GM21576 (cell line): ENCODE measurements around the gene MACC1.
A peak's percentile ranks its signal among the peaks of the same experiment; 100 is the strongest.

Experiments
- ATAC-seq: cut with Tn5 transposase; IDR thresholded peaks from one replicate; pipeline ENCODE4 v1.9.1; 2021; ENCODE audit warnings: mild to moderate bottlenecking, moderate library complexity; ENCODE audit not compliant: unreplicated experiment

MACC1 gene, protein sequence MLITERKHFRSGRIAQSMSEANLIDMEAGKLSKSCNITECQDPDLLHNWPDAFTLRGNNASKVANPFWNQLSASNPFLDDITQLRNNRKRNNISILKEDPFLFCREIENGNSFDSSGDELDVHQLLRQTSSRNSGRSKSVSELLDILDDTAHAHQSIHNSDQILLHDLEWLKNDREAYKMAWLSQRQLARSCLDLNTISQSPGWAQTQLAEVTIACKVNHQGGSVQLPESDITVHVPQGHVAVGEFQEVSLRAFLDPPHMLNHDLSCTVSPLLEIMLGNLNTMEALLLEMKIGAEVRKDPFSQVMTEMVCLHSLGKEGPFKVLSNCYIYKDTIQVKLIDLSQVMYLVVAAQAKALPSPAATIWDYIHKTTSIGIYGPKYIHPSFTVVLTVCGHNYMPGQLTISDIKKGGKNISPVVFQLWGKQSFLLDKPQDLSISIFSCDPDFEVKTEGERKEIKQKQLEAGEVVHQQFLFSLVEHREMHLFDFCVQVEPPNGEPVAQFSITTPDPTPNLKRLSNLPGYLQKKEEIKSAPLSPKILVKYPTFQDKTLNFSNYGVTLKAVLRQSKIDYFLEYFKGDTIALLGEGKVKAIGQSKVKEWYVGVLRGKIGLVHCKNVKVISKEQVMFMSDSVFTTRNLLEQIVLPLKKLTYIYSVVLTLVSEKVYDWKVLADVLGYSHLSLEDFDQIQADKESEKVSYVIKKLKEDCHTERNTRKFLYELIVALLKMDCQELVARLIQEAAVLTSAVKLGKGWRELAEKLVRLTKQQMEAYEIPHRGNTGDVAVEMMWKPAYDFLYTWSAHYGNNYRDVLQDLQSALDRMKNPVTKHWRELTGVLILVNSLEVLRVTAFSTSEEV

DNA sequence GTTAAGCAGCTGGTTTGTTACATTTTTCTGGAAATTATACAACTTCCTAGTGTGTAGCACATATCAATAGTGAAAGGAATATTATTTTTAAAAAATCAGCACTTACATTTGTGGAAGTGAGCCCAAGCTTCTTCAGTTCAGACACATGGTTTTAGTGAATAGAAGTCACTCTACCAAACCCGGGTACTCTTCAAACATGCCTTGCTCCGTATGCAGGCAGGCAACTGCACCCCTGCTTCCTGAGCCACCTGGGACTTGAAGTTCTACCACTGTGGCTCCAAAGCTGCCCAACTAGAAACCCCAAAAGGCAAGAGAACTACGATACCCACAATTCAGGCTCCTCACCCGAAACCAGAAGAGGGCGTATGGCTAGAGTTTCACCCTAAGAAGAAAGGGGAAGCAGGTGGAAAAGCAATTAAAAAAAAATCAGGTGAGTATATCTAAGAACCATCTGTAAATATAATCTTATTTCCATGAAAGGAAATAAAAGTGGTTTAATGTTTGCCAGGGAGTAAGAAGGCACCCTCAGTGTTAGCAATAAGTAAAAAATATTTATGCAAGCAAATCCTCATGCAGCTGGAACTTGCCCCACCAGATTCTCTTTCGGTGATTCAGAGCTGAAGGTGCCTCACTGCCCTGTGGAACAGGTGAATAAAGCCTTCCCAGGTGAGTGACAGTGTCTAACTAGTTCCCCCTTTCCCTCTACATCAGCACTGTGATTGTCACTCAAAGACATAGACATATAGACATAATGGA lies at the start of gene MACC1:
Gene MACC1, minus strand, starts transcription at position 192 of the 756 bp plus-strand sequence. CDS start 55,522 bp downstream, outside the sequence.
- ATAC-seq = peak; percentile 49

DNA sequence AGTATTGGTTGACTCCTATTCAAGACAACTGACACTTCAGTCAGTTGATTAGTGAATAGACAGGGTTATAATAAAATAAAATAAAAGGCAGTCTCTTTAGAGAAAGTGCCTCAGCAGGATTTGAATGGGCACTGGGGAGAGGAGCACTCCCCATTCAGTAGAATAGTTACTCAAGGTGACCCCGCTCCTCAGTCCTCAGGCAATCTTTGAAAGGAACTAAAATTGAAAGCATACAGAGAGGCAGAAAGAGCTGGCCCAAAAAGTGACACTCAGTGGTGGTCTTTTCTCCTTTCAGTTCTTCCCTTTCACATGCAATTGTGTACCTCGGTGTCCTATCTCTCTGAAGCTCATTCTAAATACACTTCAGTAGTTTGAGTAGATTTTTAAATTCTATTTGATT lies 47.4 kb upstream of the MACC1 start:
- no peak for ATAC-seq

DNA sequence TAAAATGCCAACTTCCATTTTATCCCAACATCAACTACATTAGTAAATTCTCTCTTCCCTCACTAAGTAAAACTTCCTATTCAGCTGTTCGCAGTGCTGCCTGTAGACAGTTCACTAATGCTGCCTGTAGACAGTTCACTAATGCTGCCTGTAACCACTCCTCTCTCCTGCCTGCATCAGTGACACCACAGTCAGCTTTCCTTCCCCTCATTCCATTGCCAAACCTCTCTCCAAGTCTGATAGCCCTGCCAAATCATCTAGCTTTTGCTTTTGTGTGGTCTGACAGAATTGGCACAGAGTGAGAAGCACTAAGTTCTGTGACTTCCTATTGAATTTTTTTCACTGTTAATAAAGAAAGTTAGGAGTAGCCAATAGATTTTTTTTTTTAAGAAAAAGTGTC lies 43.0 kb upstream of the MACC1 start:
- no peak for ATAC-seq

DNA sequence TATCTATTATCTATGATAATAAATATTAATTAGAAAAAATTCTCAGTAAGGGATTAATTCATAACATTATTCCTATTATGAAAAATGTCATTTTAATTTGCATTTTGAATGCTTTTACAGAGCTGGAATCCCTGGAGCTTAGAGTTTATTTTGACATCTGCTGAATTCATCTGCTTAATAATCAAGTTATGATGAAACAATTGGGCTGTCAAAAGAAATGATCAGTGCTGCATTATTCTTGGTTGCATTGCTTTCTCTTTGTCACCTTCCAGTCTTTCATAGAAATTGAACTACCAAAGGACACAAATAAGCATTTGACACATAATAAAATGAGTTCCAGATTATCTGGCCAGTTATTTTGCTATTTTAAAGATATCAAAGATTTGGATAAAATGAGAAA lies 40.0 kb upstream of the MACC1 start:
- ATAC-seq = no peak

DNA sequence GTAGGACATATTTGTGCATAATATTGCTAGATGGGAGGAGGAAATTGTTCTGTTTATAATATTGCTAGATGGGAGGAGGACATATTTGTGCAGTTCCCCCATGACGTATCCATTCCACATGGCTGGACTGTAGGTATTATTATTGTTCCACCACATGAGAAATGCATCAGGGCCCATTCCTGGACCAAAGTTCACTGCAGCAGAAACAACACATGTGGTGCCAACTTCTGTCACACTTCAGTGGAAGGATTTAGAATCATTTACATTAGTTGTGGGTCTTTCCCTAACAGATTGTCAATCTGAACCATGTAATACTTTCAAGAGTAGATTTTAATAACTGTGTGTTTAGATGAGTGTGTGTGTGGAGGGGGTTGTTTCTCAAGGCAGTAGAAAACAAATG lies 32.7 kb upstream of the MACC1 start:
- no peak for ATAC-seq

DNA sequence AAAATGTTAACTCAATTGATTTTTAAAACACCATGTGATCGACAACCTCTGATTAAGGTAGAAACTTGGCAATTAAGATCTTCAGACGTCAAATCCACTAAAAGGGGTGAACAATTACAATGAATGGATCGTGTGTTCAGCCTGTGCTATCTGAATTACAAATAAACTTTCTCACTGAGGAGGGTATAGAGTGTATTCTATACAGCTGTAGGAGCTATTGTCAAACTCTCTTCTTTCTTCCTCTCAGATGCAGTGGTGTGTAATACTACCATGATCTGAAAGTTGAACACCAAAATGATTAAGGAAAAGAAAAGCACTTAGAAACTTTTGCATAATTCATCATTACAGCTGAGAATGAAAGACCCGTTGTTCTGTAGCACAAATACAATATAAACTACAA lies 32.2 kb upstream of the MACC1 start:
- no peak for ATAC-seq

DNA sequence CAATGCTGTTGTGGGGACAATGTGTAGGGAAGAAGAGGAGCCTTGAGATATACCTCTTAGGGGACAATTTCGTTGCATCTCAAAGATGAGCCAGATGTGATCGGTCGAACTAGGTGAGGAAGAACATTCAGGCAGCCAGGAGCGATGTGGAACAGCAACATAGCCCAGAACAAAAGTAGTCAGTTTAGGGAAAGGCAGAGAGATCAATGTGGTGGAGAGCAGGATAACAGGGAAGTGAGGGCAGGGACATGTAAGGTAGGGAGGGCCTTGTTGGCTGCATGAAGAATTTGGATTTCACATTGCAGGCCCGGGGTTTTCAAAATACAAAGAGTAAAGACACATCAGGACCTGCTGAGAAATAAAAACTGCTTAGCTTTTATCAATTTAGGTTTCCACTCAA lies 29.1 kb upstream of the MACC1 start:
- no peak for ATAC-seq

DNA sequence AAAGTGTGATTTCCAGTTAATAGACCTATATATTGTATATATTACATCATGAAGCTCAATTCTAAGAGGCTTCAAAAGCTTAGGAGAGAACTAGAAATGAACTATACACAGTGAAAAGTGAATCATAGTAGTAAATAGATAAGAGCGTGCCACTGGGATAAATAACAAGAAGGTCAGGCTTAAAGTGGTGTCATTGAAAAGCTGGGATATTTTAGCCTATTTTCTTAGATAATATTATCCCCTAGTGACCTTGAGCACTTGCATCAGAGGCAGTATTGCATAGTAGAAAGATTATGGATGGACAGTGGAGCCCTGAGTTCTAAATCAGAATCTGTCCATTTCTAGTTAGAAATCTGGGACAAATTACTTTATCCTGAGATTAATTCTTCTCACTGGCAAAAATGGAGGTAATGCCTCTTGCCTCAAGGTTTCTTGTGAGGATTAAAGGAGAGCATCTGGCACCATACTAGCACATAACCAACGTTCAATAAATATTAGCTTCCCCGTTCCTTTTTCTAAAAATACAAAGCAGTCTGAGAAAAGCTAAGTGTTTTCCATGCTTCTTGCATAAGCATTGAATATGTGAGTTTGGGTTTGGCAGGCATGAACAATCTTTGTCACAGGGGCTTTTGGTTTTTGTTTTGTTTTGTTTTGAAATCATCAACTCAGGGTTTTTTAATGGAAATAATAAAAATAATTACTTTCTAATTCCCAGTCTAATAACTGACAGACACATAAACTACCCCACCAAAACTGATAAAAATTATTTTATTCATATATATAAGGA lies 27.3 kb upstream of the MACC1 start:
- ATAC-seq = no peak

DNA sequence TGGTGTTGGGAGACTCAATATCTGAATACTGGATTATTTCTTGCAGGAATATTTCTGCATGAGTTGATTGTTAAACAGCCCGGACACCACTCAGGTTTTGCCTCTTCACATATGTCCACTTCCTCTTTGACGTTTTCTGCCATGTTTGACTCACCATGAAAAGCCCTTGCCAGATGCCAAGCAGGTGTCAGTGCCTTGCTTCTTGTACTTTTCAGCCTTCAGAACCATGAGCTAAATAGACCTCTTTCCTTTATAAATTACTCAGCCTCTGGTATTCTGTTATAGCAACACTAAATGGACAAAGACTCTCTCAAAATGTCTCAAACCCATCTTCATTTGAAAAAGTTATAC lies 24.7 kb upstream of the MACC1 start:
- peak; percentile 29 for ATAC-seq

DNA sequence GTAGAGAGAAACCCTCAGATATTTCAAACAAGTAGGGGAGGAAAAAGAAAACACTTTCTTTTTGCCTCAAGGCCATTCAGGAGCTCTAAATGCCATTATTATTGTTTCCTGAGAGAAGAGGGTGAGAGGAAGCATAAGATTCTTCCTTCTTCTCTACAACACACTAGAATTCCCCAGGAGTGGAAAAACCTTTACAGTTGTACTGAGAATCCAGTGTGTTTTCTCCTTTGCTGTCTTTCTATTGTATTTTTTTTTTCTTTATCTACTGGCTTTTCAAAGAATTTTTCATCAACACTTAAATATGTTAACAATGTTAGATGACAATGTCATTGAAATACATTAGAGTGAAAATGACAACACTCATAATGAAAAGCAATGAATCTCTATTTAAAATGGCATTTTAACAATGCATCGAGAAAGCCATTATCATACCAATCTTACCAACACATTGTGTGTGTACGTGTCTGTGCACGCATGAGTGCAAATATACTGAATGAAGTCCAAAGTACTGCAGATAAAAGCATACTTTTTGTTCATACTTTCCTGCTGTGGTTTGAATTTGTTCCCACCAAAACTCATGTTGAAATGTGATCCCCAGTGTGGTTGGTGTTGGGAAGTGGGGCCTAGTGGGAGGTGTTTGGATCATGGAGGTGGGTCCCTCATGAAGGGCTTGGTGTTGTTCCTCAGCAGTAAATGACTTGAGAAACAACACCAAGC lies 24.2 kb upstream of the MACC1 start:
- no peak for ATAC-seq

DNA sequence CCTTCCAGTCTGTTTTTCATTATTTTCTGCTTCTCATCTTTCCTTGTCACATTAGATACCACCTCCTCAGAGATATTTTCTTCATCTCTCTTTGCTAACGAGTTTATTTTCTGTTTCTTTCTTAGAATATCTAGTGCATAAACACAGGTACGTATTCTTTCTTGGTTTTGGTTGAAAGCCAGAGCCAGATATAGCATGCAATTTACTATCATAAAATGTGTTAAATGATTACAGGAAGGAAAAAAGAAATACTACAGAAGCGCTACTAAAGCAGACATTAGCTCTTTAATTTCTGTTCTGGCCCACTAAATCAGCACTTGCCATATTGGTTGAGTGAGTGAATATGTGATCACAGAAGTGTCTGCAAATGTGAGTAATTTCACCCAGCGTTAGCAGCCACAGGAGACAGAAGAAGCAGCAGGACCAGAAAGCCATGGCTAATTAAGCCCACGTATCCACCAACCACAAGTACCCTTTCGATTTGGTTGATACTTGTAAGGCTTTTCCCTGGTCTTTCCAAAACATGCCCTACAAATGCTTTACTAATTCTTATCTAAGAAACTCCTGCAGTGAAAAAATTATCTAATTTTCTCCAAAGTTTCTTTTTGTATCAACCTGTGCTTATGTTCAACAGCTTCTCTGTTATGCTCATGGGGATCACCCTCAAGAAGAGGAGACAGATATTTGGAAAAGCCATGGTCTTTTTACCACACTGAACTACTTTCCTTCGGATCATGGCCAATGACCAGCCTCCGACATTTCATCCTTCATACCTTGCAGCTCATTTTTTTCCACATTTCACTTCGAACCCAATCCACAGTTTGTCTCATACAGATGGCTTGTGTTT lies 23.1 kb upstream of the MACC1 start:
- ATAC-seq = peak; percentile 35

DNA sequence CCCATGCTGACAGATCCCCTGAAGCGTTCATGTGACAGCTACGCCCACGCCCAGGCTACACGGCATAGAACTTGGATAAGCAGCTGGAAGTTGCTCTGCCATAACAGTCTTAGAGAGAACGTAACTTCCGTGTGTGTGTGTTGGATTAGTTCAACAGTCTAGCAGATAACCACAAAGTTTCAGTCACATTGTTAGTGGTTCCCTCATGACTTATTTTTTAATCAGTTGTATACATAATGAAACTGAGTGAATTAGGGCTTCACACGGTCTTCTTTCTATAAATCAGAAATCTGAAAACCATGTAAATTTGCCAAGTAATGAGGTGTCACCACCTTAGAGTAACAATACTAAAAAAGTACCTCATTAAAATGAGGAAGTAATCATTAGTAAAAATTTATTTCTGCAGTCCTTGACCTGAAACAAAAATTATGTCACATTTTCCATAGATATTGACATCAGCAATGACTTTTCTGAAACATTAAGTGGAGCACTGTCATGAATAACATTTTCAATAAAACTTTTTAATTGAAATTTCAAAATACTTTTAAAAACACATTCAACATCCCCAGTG lies 21.7 kb upstream of the MACC1 start:
- peak; percentile 83 for ATAC-seq

DNA sequence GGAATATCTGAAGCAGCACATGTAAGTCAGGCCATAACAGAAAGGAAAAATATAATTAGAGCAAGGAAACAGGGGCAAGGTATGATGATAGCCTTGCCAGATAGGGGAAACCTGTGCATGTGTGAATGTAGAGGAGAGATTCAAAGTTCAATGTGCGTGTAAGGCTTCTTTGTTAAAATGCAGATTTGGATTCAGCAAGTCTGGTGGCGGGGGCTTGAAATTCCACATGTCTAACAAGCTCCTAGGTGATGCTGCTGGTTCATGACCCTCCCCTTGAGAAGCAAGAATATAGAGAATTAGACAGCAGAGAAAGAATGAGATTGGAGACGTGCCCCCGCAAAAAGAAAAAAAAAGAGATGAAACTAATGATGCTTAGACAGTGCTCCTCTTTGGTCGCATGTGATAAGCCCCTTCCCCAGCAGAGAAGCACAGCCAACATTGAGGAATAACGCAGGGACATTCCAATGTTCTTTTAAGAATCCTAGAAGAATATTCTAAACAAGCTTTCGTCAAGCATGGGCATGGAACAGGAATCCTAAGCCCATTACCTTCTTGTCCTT lies 21.1 kb upstream of the MACC1 start:
- ATAC-seq = no peak

DNA sequence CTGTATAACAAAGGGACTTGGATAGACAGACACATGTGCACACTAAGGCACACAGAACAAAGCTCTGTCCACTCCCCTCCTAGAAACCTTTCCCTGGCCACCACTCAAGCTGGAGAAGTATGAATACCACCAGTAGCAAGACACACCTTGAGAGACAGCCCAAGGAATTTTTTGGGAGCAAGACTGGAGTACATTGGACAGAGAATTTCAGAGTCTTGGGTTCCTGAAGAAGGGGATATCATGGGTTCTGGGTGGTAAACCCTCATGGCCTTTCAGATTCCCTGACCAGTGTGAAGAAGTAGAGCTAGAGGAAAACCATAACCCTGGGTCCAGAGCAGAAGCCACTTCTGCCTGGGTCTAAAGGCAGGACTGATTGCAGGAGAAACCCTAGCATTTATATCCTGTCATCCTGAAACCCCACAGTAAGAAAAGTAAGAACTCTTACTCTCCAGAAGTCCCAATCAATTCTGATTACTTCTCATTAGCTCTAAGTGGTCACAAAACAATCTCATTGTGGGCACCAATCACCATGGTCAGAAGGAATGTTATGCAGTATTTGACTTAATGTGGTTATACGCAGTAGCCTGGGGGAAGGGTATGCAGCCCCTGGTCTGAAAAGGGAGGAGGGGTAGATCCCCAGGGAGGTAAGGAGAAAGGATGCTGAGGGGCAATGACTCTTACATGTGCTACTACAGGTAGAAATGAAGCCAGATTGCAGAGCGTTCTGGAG lies 20.4 kb upstream of the MACC1 start:
- ATAC-seq = no peak

DNA sequence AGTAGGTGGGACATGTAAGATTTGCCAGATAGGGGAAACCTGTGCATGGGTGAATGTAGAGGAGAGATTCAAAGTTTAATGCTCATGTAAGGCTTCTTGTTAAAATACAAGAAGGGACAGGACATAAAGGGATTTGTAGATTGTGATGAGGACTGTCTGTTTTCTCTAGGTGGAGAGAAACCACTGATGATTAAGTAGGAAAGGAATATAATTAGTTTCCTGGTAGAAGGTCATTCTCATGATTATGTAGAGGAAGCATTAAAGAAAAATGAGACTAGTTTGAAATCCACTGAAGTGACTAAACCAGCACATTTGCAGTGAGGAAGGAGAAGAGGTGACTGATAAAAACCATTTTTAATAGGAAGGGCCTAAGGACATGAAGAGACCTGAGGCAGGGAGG lies 19.6 kb upstream of the MACC1 start:
- ATAC-seq = no peak

DNA sequence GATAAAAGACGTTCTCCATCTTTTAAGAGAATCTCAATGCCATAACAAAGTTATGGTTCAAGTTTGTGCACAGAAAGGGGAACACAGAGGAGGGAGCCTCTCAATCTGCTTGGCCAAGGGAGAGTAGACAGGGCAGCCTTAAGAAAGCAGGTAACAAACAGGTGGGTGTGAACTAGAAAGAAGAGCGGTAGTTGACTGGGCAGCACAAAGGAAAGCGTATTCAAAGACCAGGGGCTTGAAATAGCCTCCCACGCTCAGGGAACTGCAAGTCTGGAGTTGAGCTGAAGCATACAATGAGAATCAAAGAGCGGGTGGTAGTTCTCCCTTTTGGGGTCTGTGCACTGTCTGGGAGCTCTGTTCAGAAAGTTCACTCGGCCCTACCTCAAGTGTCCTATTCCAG lies 18.9 kb upstream of the MACC1 start:
- ATAC-seq = no peak

DNA sequence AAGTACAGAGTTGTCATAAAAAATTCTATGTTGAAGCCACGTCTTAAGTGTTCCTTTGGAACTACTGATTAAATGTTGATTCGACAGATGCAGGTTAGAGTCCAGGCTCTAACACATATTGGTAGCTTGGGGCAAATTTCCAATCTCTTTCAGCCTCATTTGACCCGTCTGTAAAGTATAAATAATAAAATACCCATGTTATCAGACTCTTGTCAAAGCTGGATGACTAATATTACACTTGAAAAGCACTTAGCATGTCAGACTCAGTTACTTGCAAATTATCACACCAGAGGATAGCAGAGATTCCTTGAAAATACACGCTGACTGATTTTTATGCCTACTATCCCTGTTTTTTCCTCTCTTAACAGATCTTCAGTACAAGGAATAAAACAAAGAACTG lies 18.1 kb upstream of the MACC1 start:
- no peak for ATAC-seq

DNA sequence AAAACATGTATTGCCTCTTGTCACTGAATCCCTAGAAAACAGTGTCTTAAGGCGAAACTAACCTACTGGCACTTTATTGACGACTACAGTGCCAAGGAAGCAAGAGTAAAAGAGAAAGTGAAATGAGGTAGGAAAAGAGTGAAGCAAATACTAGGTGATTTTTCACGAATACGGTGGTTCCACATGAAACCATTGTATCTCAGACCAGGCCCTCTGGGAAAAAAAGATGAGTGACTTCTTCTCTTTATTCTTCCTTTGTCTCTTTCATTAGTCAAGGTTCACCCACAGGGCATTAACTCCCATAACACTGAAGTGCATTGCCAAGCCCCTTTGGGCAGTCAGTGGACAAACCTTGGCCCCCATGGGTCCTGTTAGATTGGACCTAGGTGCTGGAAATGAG lies 16.2 kb upstream of the MACC1 start:
- ATAC-seq = no peak
